Activated CD8-positive, alpha-beta T cell treated with anti-CD3 and anti-CD28 coated beads, Interleukin-2, amount 10 ng/mL, durations not matched to agents 7 days and 5 days (primary cell): ENCODE data around the gene JAKMIP2. TPM values are rescaled to one million over a fixed set of nuclear protein-coding genes. Genes with fewer than 3 reads are reported as not detected.
"Not testable (repeated sequence)": the region's sequence is repeated elsewhere in the genome, so short reads cannot be mapped to it uniquely, and the experiment has no call there.

Source experiments
- ATAC-seq: fragments of 150-1000 bp; cut with Tn5 transposase; one replicate; pipeline ENCODE4 v1.10.0; 2021; ENCODE audit warnings: moderate library complexity
- CTCF ChIA-PET: fragments of 350-600 bp; sonication (Branson Sonifier 250); formaldehyde crosslinking; loops from one replicate; lab custom pipeline; 2021; ENCODE audit warnings: antibody characterized with exemption; lab: Charles Lee
- POLR2A ChIA-PET: fragments of 350-600 bp; sonication (Branson Sonifier 250); formaldehyde crosslinking; loops from one replicate; lab custom pipeline; 2021; ENCODE audit warnings: antibody characterized with exemption; lab: Charles Lee
- DNase-seq: peaks from one replicate; pipeline ENCODE4 v3.0.0-alpha.2; 2020
- H3K27ac Mint-ChIP-seq: one replicate; pipeline ENCODE4 v1.8.0; 2021; ENCODE audit warnings: mild to moderate bottlenecking, mixed read lengths
- H3K27me3 Mint-ChIP-seq: one replicate; pipeline ENCODE4 v1.8.0; 2021; ENCODE audit warnings: low read depth, mixed read lengths
- H3K36me3 Mint-ChIP-seq: one replicate; pipeline ENCODE4 v1.8.0; 2021; ENCODE audit warnings: low read depth, mixed read lengths
- H3K4me1 Mint-ChIP-seq: one replicate; pipeline ENCODE4 v1.8.0; 2021; ENCODE audit warnings: low read depth, mixed read lengths
- H3K4me3 Mint-ChIP-seq: one replicate; pipeline ENCODE4 v1.8.0; 2021; ENCODE audit warnings: mild to moderate bottlenecking, mixed read lengths
- H3K9me3 Mint-ChIP-seq: one replicate; pipeline ENCODE4 v1.8.0; 2022; ENCODE audit warnings: mixed read lengths; ENCODE audit not compliant: insufficient read depth
- total RNA-seq, 2 experiments: library from RNA; stranded (reverse); gene quantifications; one replicate each; pipeline ENCODE4 v1.2.3, GENCODE V29; 2021

The JAKMIP2 gene
- total RNA-seq, 2 experiments from 2014 or later = 8.2 to 8.9 TPM

- Mint-ChIP-seq H3K27ac (no peak overlapping the region), H3K4me3 (no peak overlapping the region), H3K9me3 (peaks cover 2% of the 10 kb centered on the region), H3K4me1 (no peaks in the 10 kb centered on the region), H3K27me3 (no peaks in the 10 kb centered on the region), H3K36me3 (peaks cover 10% of the 10 kb centered on the region)
- ATAC-seq (no peak), DNase-seq (no peak)
- CTCF ChIA-PET = no interaction called here
- POLR2A ChIA-PET = no interaction called here
Measured at GRCh38 chr5:147661541-147661940, 121.0 kb downstream of the JAKMIP2 start.

GRCh38 chr5:147659166-147659929 lies 123.2 kb downstream of the JAKMIP2 start:
- Mint-ChIP-seq H3K9me3 (peaks cover 3% of the 10 kb centered on the region), H3K27ac (no peak overlapping the region), H3K36me3 (peaks cover 10% of the 10 kb centered on the region), H3K4me3 (no peak overlapping the region), H3K4me1 (no peaks in the 10 kb centered on the region), H3K27me3 (peaks cover 2% of the 10 kb centered on the region)
- ChIA-PET POLR2A (no interaction called here), CTCF (no interaction called here)
- ATAC-seq (no peak), DNase-seq (no peak)

- H3K27me3 Mint-ChIP-seq = peaks cover 2% of the 10 kb centered on the region
- peaks cover 3% of the 10 kb centered on the region for H3K9me3 Mint-ChIP-seq
- ATAC-seq (no peak), DNase-seq (no peak)
- peaks cover 10% of the 10 kb centered on the region for H3K36me3 Mint-ChIP-seq
- H3K4me3 Mint-ChIP-seq = no peak overlapping the region
- H3K4me1 Mint-ChIP-seq = no peaks in the 10 kb centered on the region
- POLR2A ChIA-PET = no interaction called here
- CTCF ChIA-PET = no interaction called here
- H3K27ac Mint-ChIP-seq = no peak overlapping the region
Measured at GRCh38 chr5:147658293-147658932, 124.1 kb downstream of the JAKMIP2 start.

- ATAC-seq = no peak
- no peak for DNase-seq
- Mint-ChIP-seq H3K27ac (no peak overlapping the region), H3K27me3 (no peaks in the 10 kb centered on the region), H3K9me3 (no peaks in the 10 kb centered on the region), H3K4me3 (no peak overlapping the region), H3K4me1 (no peaks in the 10 kb centered on the region), H3K36me3 (peaks cover 4% of the 10 kb centered on the region)
- POLR2A ChIA-PET = no interaction called here
- CTCF ChIA-PET = no interaction called here
Measured at GRCh38 chr5:147648597-147648996, 133.9 kb downstream of the JAKMIP2 start.

GRCh38 chr5:147645197-147645596 lies 137.3 kb downstream of the JAKMIP2 start:
- Mint-ChIP-seq H3K9me3 (no peaks in the 10 kb centered on the region), H3K36me3 (peaks cover 8% of the 10 kb centered on the region), H3K4me3 (no peak overlapping the region), H3K27ac (no peak overlapping the region), H3K4me1 (no peaks in the 10 kb centered on the region), H3K27me3 (no peaks in the 10 kb centered on the region)
- DNase-seq (no peak), ATAC-seq (no peak)
- POLR2A ChIA-PET = no interaction called here
- CTCF ChIA-PET = no interaction called here

GRCh38 chr5:147644460-147644859 lies 138.1 kb downstream of the JAKMIP2 start:
- no peaks in the 10 kb centered on the region for H3K4me1 Mint-ChIP-seq
- H3K36me3 Mint-ChIP-seq = peaks cover 9% of the 10 kb centered on the region
- H3K4me3 Mint-ChIP-seq = no peak overlapping the region
- H3K27ac Mint-ChIP-seq = no peak overlapping the region
- ATAC-seq (no peak), DNase-seq (no peak)
- no peaks in the 10 kb centered on the region for H3K27me3 Mint-ChIP-seq
- H3K9me3 Mint-ChIP-seq = no peaks in the 10 kb centered on the region
- CTCF ChIA-PET = no interaction called here
- POLR2A ChIA-PET = no interaction called here

GRCh38 chr5:147643142-147643541 lies 139.4 kb downstream of the JAKMIP2 start:
- no peak for ATAC-seq
- H3K4me3 Mint-ChIP-seq = no peak overlapping the region
- no peak overlapping the region for H3K27ac Mint-ChIP-seq
- H3K9me3 Mint-ChIP-seq = no peaks in the 10 kb centered on the region
- H3K4me1 Mint-ChIP-seq = no peaks in the 10 kb centered on the region
- peaks cover 9% of the 10 kb centered on the region for H3K36me3 Mint-ChIP-seq
- ChIA-PET CTCF (no interaction called here), POLR2A (no interaction called here)
- H3K27me3 Mint-ChIP-seq = no peaks in the 10 kb centered on the region
- no peak for DNase-seq

GRCh38 chr5:147642666-147643065 lies 139.9 kb downstream of the JAKMIP2 start:
- no peaks in the 10 kb centered on the region for H3K4me1 Mint-ChIP-seq
- ChIA-PET CTCF (no interaction called here), POLR2A (no interaction called here)
- no peak overlapping the region for H3K27ac Mint-ChIP-seq
- ATAC-seq (no peak), DNase-seq (no peak)
- H3K27me3 Mint-ChIP-seq = no peaks in the 10 kb centered on the region
- no peaks in the 10 kb centered on the region for H3K9me3 Mint-ChIP-seq
- peaks cover 9% of the 10 kb centered on the region for H3K36me3 Mint-ChIP-seq
- H3K4me3 Mint-ChIP-seq = no peak overlapping the region

GRCh38 chr5:147639321-147639720 lies 143.2 kb downstream of the JAKMIP2 start:
- Mint-ChIP-seq H3K27ac (no peak overlapping the region), H3K9me3 (no peaks in the 10 kb centered on the region), H3K4me3 (no peak overlapping the region), H3K27me3 (no peaks in the 10 kb centered on the region), H3K36me3 (peaks cover 9% of the 10 kb centered on the region), H3K4me1 (no peaks in the 10 kb centered on the region)
- POLR2A ChIA-PET = no interaction called here
- CTCF ChIA-PET = interaction anchor here (0.9 to 1.9 kb wide), 2 partner anchors 10 to 183 kb away, joined by 3 to 5 read pairs; no protein-coding TSS in a partner anchor
- ATAC-seq (no peak), DNase-seq (no peak)

GRCh38 chr5:147636729-147636984 lies 145.9 kb downstream of the JAKMIP2 start:
- Mint-ChIP-seq H3K36me3 (peaks cover 1% of the 10 kb centered on the region), H3K4me3 (no peak overlapping the region), H3K27me3 (no peaks in the 10 kb centered on the region), H3K4me1 (no peaks in the 10 kb centered on the region), H3K27ac (no peak overlapping the region), H3K9me3 (no peaks in the 10 kb centered on the region)
- ChIA-PET POLR2A (no interaction called here), CTCF (interaction anchor here (1.1 to 2.3 kb wide), 2 partner anchors 10 to 186 kb away, joined by 3 to 9 read pairs; no protein-coding TSS in a partner anchor)
- ATAC-seq = no peak
- DNase-seq = no peak

- Mint-ChIP-seq H3K9me3 (no peaks in the 10 kb centered on the region), H3K4me1 (no peaks in the 10 kb centered on the region), H3K27me3 (no peaks in the 10 kb centered on the region), H3K4me3 (no peak overlapping the region), H3K27ac (no peak overlapping the region), H3K36me3 (peaks cover 1% of the 10 kb centered on the region)
- ChIA-PET POLR2A (no interaction called here), CTCF (interaction anchor here (1.1 to 2.3 kb wide), 2 partner anchors 9 to 186 kb away, joined by 3 to 9 read pairs; no protein-coding TSS in a partner anchor)
- ATAC-seq = no peak
- no peak for DNase-seq
Measured at GRCh38 chr5:147635882-147636728, 146.4 kb downstream of the JAKMIP2 start.

- CTCF ChIA-PET = interaction anchor here (2.3 kb wide), 1 partner anchor 9 kb away, joined by 9 read pairs; no protein-coding TSS in a partner anchor
- DNase-seq, H3K27ac Mint-ChIP-seq, H3K4me3 Mint-ChIP-seq, H3K4me1 Mint-ChIP-seq, POLR2A ChIA-PET, H3K27me3 Mint-ChIP-seq, ATAC-seq, H3K9me3 Mint-ChIP-seq, H3K36me3 Mint-ChIP-seq: not testable (repeated sequence)
Measured at GRCh38 chr5:147635439-147635838, 147.1 kb downstream of the JAKMIP2 start.
